Testis (tissue), 2 donors: Measurements from ENCODE around the gene LYSMD2.

ENCODE experiments used
- CTCF ChIP-seq, 3 experiments: fragments of 450-650 bp in 2 of 3; fragments of 200-600 bp in 1 of 3; sonication (generic) in 1 of 3; IDR thresholded peaks; one replicate each; pipeline ENCODE4 v1.5.1; 2016 to 2019; ENCODE audit warnings: antibody characterized with exemption in 3 of 3, mild to moderate bottlenecking in 2 of 3, moderate library complexity in 1 of 3
- POLR2A ChIP-seq: fragments of 450-650 bp; IDR thresholded peaks from one replicate; pipeline ENCODE4 v1.6.1; 2017; ENCODE audit warnings: antibody characterized with exemption, mild to moderate bottlenecking, moderate library complexity

DNA sequence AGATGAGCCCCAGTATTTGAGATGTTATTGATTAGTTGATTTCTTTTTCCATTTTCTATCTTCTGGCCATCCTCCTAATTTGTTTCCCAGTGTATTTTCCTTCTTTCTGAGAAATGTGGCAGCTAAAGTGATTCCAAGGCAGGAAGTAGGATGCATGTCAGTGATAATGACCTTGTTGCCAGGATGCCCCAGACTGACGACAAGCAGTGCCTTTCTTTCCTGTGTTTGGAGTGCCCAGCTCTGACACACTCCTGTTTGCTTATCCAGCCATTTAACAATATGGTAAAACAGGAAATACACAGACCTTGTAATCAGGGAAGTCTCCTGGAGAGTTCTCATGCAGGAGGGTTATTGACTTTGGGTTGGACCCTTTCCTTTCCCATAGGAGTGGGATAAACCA is 34.3 kb upstream of the LYSMD2 start:
- TF ChIP-seq CTCF (IDR thresholded peaks at IDR 0.05), result no peak
- TF ChIP-seq POLR2A, result no peak
